ENCODE measurements around the gene DGKZ. TPM values are rescaled to one million over a fixed set of nuclear protein-coding genes. Genes with fewer than 3 reads are reported as not detected.

The DGKZ gene
- total and polyA plus RNA-seq, 2 donors (not counting 3 experiments of a cell fraction or from before 2014, with no cell fraction given): 88.8 to 127 TPM

- no peak overlapping the region for H3K9ac ChIP-seq (replicated peaks; ENCODE audit: extremely low read depth, insufficient read depth, low read length)
- intact Hi-C loops (cut with micrococcal nuclease): no loop called here
- H3K9me3 ChIP-seq (replicated peaks; ENCODE audit: control insufficient read depth, insufficient read depth, low read length): no peaks in the 10 kb centered on the region
- no peaks in the 10 kb centered on the region for H3K36me3 ChIP-seq (ENCODE audit: control insufficient read depth in 2 of 2, extremely low read depth in 1 of 2, insufficient read depth in 2 of 2, low read length in 2 of 2)
- peak overlapping the region; percentile 62 for H2AFZ ChIP-seq (ENCODE audit: low read depth, low read length)
- no peak for TF ChIP-seq MAX (IDR thresholded peaks at IDR 0.05; ENCODE audit: insufficient read depth, insufficient read length)
- no peaks in the 10 kb centered on the region for H3K9me1 ChIP-seq (replicated peaks; ENCODE audit: control insufficient read depth, extremely low read depth, insufficient read depth, low read length)
- FAIRE-seq (no peak), DNase-seq (ENCODE audit: low read depth, low spot score) (no peak)
- H4K20me1 ChIP-seq (replicated peaks; ENCODE audit: control insufficient read depth, extremely low read depth, insufficient read depth, low read length): no peaks in the 10 kb centered on the region
- H3K4me1 ChIP-seq (ENCODE audit: control insufficient read depth, extremely low read depth, insufficient read depth, low read length): peaks cover 15% of the 10 kb centered on the region
- CTCF ChIA-PET: interaction anchor here (1.0 to 2.8 kb wide), 5 partner anchors 9 to 100 kb away, joined by 4 to 11 read pairs (median 5); partner anchors contain the start of gene DGKZ
- POLR2A ChIA-PET: no interaction called here
- H3K79me2 ChIP-seq (ENCODE audit: control insufficient read depth, insufficient read depth, low read length): no peaks in the 10 kb centered on the region
- no TSS peak for BruUV-seq (replicated peaks)
- no peak overlapping the region for H3K4me2 ChIP-seq (ENCODE audit: insufficient read depth, low read length)
- dilution Hi-C loops (cut with MboI; ENCODE audit: extremely low pct_ligation_motif_present, low sequenced_read_pairs): no loop called here
- H3K27me3 ChIP-seq (ENCODE audit: control insufficient read depth in 2 of 2, insufficient read depth in 2 of 2, low read length in 2 of 2): peaks cover 3 to 7% of the 10 kb centered on the region in 2 experiments
- no peak overlapping the region for H3K27ac ChIP-seq (ENCODE audit: insufficient read depth, low read depth, low read length)
- H3K4me3 ChIP-seq (replicated peaks in 1 of 3; ENCODE audit: insufficient read depth in 1 of 3, low read depth in 1 of 3, low read length in 3 of 3): no peak overlapping the region
Observed at GRCh38 chr11:46338988-46339666, 8.1 kb upstream of the DGKZ start.

- intact Hi-C loops (cut with micrococcal nuclease) (no loop called here), dilution Hi-C loops (cut with MboI; ENCODE audit: extremely low pct_ligation_motif_present, low sequenced_read_pairs) (no loop called here)
- H4K20me1 ChIP-seq (replicated peaks; ENCODE audit: control insufficient read depth, extremely low read depth, insufficient read depth, low read length): no peaks in the 10 kb centered on the region
- TF ChIP-seq EZH2 (IDR thresholded peaks at IDR 0.05; ENCODE audit: borderline replicate concordance, low read depth, low read length, severe bottlenecking) (no peak), FOS (IDR thresholded peaks at IDR 0.05; ENCODE audit: borderline replicate concordance, insufficient read depth, low read length) (no peak), POLR2AphosphoS5 (IDR thresholded peaks at IDR 0.05; ENCODE audit: insufficient read depth, low read depth, low read length) (no peak), MAX (IDR thresholded peaks at IDR 0.05; ENCODE audit: insufficient read depth, insufficient read length) (no peak), CTCF (IDR thresholded peaks at IDR 0.05; ENCODE audit: extremely low read depth in 1 of 2, insufficient read depth in 1 of 2, low read depth in 1 of 2, low read length in 2 of 2) (no peak), JUN (IDR thresholded peaks at IDR 0.05; ENCODE audit: borderline replicate concordance, insufficient read depth, insufficient read length, low read depth) (no peak), MYC (IDR thresholded peaks at IDR 0.05; ENCODE audit: low read depth, low read length) (no peak)
- DNase-seq (ENCODE audit: low read depth, low spot score) (no peak), FAIRE-seq (no peak)
- ChIA-PET POLR2A (no interaction called here), CTCF (interaction anchor here (1.0 to 2.8 kb wide), 4 partner anchors 10 to 100 kb away, joined by 4 to 11 read pairs (median 5); no protein-coding TSS in a partner anchor)
- no peaks in the 10 kb centered on the region for H3K9me3 ChIP-seq (replicated peaks; ENCODE audit: control insufficient read depth, insufficient read depth, low read length)
- H3K27ac ChIP-seq (ENCODE audit: insufficient read depth, low read depth, low read length): no peak overlapping the region
- H3K4me3 ChIP-seq (replicated peaks in 1 of 3; ENCODE audit: insufficient read depth in 1 of 3, low read depth in 1 of 3, low read length in 3 of 3): no peak overlapping the region
- peaks cover 17% of the 10 kb centered on the region for H3K4me1 ChIP-seq (ENCODE audit: control insufficient read depth, extremely low read depth, insufficient read depth, low read length)
- H3K36me3 ChIP-seq (ENCODE audit: control insufficient read depth in 2 of 2, extremely low read depth in 1 of 2, insufficient read depth in 2 of 2, low read length in 2 of 2): no peaks in the 10 kb centered on the region
- BruUV-seq (replicated peaks): no TSS peak
- H3K9ac ChIP-seq (replicated peaks; ENCODE audit: extremely low read depth, insufficient read depth, low read length): no peak overlapping the region
- H3K27me3 ChIP-seq (ENCODE audit: control insufficient read depth in 2 of 2, insufficient read depth in 2 of 2, low read length in 2 of 2): peaks cover 0 to 5% of the 10 kb centered on the region in 2 experiments
- H3K4me2 ChIP-seq (ENCODE audit: insufficient read depth, low read length): no peak overlapping the region
- H3K9me1 ChIP-seq (replicated peaks; ENCODE audit: control insufficient read depth, extremely low read depth, insufficient read depth, low read length): no peaks in the 10 kb centered on the region
- no peaks in the 10 kb centered on the region for H3K79me2 ChIP-seq (ENCODE audit: control insufficient read depth, insufficient read depth, low read length)
- H2AFZ ChIP-seq (ENCODE audit: low read depth, low read length): no peak overlapping the region
Observed at GRCh38 chr11:46339816-46340215, 7.4 kb upstream of the DGKZ start.
